ENCODE data around the gene AIRE.
"Not testable (repeated sequence)": the region's sequence is repeated elsewhere in the genome, so short reads cannot be mapped to it uniquely, and the experiment has no call there.

The AIRE gene

GRCh38 chr21:44285138-44285992, at the start of gene AIRE:
AIRE (plus strand) TSS chr21:44285876; CDS start chr21:44286007, 131 bp downstream.
- H3K36me3 Mint-ChIP-seq: no peaks in the 10 kb centered on the region
- H3K4me3 Mint-ChIP-seq: no peak within 1 kb of the TSS
- no peak for DNase-seq
- H3K9me3 Mint-ChIP-seq: no peaks in the 10 kb centered on the region
- no peak within 1 kb of the TSS for H3K27ac Mint-ChIP-seq
- CTCF ChIA-PET: no interaction called here
- no peaks in the 10 kb centered on the region for H3K4me1 Mint-ChIP-seq
- H3K27me3 Mint-ChIP-seq: peaks cover 71% of the 10 kb centered on the region

GRCh38 chr21:44240353-44240752, 45.3 kb upstream of the AIRE start:
- H3K4me1 Mint-ChIP-seq, H3K9me3 Mint-ChIP-seq, H3K36me3 Mint-ChIP-seq, H3K27me3 Mint-ChIP-seq, H3K27ac Mint-ChIP-seq, DNase-seq, CTCF ChIA-PET, H3K4me3 Mint-ChIP-seq: not testable (repeated sequence)

GRCh38 chr21:44240842-44241241, 44.8 kb upstream of the AIRE start, which contains the start of gene ICOSLG:
ICOSLG (minus strand) TSS chr21:44240943; CDS start chr21:44240817, 126 bp downstream.
- H3K4me3 Mint-ChIP-seq, H3K27me3 Mint-ChIP-seq, DNase-seq, H3K9me3 Mint-ChIP-seq, H3K36me3 Mint-ChIP-seq, H3K4me1 Mint-ChIP-seq, CTCF ChIA-PET, H3K27ac Mint-ChIP-seq: not testable (repeated sequence)

- H3K4me1 Mint-ChIP-seq, H3K4me3 Mint-ChIP-seq, H3K27me3 Mint-ChIP-seq, CTCF ChIA-PET, H3K36me3 Mint-ChIP-seq, DNase-seq, H3K9me3 Mint-ChIP-seq, H3K27ac Mint-ChIP-seq: not testable (repeated sequence)
These were observed 44.4 kb upstream of the AIRE start for GRCh38 chr21:44241281-44241680.

GRCh38 chr21:44243980-44244379, 41.7 kb upstream of the AIRE start:
- H3K36me3 Mint-ChIP-seq, H3K4me1 Mint-ChIP-seq, H3K27me3 Mint-ChIP-seq, H3K4me3 Mint-ChIP-seq, DNase-seq, CTCF ChIA-PET, H3K27ac Mint-ChIP-seq, H3K9me3 Mint-ChIP-seq: not testable (repeated sequence)

DNA sequence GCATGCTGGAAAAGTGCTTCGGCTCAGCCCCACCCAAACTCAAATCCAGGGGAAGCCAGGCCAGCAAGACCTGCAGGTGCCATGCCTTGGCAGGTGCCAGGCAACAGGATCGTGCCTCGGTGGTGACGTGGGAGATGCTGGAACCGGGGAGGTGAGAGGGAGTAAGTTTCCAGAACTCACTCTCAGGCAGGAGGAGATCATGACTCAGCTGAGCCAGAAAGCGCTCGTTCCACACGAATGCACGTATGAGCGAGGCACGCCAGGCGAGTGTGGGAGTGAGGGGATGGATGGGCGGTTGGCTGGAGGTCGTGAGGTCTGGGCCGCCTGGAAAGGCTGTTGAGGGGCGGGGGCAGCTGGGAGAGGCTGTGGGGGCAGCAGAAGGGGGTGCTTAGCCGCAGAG, 37.8 kb upstream of the AIRE start:
- H3K27ac Mint-ChIP-seq, DNase-seq, H3K36me3 Mint-ChIP-seq, H3K27me3 Mint-ChIP-seq, CTCF ChIA-PET, H3K4me1 Mint-ChIP-seq, H3K4me3 Mint-ChIP-seq, H3K9me3 Mint-ChIP-seq: not testable (repeated sequence)

DNA sequence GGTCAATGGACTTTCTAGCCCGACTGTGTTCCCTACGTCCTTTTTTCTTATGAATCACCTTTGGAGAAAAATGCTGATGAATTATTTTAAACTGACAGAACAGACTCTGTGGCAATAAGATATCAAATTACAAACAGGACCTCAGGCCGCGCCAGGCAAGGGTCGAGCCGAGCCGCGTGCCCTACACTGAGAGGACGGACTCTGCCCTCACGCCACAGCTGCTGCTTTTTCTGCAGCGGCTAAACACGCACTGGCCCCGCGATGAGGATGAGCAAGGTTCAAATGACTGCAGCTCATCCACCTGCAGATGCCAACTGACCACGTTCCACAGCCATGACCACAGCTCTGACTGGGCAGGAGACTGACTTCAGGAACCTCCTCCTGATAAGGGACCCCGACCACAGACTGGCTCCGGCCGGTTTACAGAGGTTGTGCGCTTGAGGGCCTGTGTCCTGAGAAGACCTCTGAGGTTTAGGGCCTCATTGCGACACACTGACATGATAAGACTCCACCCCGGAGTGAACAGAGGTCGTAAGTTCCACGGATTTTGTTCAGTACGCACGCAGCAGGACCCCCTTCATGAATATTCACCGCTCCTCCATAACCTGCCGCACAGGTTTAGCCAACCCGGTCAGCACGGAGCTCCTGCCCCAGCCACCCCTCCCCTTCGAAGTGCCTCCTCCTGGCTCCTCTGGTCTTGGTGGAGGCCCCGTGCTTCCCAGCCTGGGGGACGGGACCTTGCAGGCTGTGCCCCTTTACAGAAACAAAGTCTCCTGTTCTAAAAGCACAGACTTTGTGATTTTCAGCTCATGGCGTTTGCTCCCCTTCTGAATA, 36.3 kb upstream of the AIRE start:
- CTCF ChIA-PET, H3K9me3 Mint-ChIP-seq, H3K4me3 Mint-ChIP-seq, H3K27ac Mint-ChIP-seq, DNase-seq, H3K36me3 Mint-ChIP-seq, H3K4me1 Mint-ChIP-seq: not testable (repeated sequence)
- peaks cover 12% of the 10 kb centered on the region for H3K27me3 Mint-ChIP-seq

- no peaks in the 10 kb centered on the region for H3K9me3 Mint-ChIP-seq
- H3K36me3 Mint-ChIP-seq: no peaks in the 10 kb centered on the region
- no peak overlapping the region for H3K27ac Mint-ChIP-seq
- H3K4me3 Mint-ChIP-seq: no peak overlapping the region
- CTCF ChIA-PET: no interaction called here
- DNase-seq: peak; percentile 19
- H3K4me1 Mint-ChIP-seq: no peaks in the 10 kb centered on the region
- peaks cover 46% of the 10 kb centered on the region for H3K27me3 Mint-ChIP-seq
These were observed 31.6 kb upstream of the AIRE start for GRCh38 chr21:44253832-44254710.

- H3K4me3 Mint-ChIP-seq: no peak overlapping the region
- no peak overlapping the region for H3K27ac Mint-ChIP-seq
- CTCF ChIA-PET: no interaction called here
- H3K27me3 Mint-ChIP-seq: peaks cover 60% of the 10 kb centered on the region
- H3K9me3 Mint-ChIP-seq: no peaks in the 10 kb centered on the region
- no peaks in the 10 kb centered on the region for H3K4me1 Mint-ChIP-seq
- H3K36me3 Mint-ChIP-seq: no peaks in the 10 kb centered on the region
- peak; percentile 3 for DNase-seq
These were observed 30.1 kb upstream of the AIRE start for GRCh38 chr21:44255511-44255981.

DNA sequence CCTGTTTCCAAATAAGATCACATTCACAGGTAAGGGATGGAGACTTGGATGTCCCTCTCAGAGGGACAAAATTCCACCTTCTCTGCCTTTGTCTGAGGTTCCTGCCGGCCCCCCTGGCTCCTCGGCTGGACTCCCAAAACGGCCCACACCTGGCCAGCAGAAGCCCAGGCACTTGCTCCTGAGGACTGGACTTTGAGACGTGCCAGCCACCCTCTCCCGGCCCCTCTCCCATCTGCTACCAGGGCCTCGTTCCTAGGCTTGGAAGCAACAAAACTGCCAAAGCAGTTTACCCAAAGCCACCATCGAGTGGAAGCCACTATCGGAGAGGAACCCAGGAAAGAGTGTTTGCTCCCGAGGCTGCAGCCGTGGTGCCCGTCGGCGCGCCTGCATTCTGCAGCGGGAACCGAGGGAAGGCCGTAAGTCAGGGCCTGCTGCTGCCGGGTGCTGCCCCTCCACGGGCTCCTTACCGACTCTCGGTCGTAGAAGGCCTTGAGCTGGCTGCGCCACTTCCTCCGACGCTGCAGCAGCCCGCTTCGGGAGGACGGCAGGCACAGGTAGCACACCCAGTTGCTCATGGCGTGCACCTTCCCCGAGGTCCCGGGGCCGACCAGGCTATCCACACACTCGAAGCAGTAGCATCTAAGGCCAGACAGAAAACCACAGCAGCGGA, 27.5 kb upstream of the AIRE start:
- Mint-ChIP-seq H3K27me3 (peaks cover 60% of the 10 kb centered on the region), H3K36me3 (no peaks in the 10 kb centered on the region), H3K27ac (no peak overlapping the region), H3K4me3 (no peak overlapping the region), H3K9me3 (no peaks in the 10 kb centered on the region), H3K4me1 (no peaks in the 10 kb centered on the region)
- CTCF ChIA-PET: no interaction called here
- peak; percentile 8 for DNase-seq

DNA sequence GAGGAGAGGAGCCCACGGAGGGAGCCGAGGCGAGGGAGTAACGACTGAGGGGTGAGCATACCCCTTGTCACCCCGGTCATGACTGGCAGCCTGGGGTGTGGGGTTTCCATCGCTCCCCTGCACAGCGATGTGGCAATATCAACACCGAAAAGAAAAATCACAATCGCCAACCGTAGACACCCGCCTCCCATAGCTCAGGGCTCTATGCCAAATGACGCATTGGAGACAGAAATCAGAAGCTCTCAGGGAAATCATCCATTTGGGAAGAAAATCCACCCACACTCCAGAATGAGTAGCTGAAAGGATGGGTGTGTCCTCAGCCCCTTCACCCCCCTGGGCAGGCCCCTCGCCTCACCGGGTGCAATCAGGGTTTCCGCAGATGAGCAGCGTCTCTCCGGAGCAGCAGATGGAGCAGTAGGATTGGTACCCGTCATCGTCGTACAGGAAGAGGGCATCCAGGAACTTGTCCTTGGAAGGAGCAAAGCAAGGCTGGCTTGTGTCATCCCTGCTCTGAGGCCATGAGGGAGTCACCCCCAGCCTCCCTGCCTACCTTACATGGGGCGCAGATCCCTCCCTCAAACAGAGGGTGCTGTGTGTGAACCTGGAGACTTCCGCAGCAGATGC, 26.5 kb upstream of the AIRE start:
- CTCF ChIA-PET: interaction anchor here (0.8 kb wide), 1 partner anchor 39 kb away, joined by 3 read pairs; no protein-coding TSS in a partner anchor
- no peaks in the 10 kb centered on the region for H3K4me1 Mint-ChIP-seq
- H3K36me3 Mint-ChIP-seq: no peaks in the 10 kb centered on the region
- no peak overlapping the region for H3K27ac Mint-ChIP-seq
- no peaks in the 10 kb centered on the region for H3K9me3 Mint-ChIP-seq
- H3K27me3 Mint-ChIP-seq: peaks cover 55% of the 10 kb centered on the region
- DNase-seq: peak; percentile 7
- H3K4me3 Mint-ChIP-seq: no peak overlapping the region

DNA sequence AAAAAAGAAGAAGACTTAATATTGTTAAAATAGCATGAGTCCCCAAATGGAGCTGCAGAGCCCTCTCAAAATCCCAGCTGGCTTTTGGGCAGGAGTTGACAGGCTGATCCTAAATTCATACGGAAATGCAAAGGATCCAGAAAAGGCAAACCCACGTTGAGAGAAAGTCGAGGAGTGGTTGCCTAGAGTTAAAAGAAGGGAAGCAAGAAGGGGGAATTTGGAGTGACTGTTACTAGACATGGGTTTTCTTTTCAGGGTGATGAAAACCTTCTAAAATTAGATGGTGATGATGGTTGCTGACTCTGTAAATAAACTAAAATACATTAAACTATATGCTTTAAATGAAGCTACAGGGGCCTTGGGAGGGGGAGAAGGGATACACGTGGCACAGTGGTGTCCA, 25.6 kb upstream of the AIRE start:
- Mint-ChIP-seq H3K27ac (no peak overlapping the region), H3K4me1 (no peaks in the 10 kb centered on the region), H3K27me3 (peaks cover 46% of the 10 kb centered on the region), H3K9me3 (no peaks in the 10 kb centered on the region), H3K36me3 (no peaks in the 10 kb centered on the region), H3K4me3 (no peak overlapping the region)
- peak; percentile 13 for DNase-seq
- CTCF ChIA-PET: interaction anchor here (0.8 kb wide), 1 partner anchor 38 kb away, joined by 3 read pairs; no protein-coding TSS in a partner anchor

Data from activated naive CD4-positive, alpha-beta T cell treated with anti-CD3 and anti-CD28 coated beads, Interleukin-2, amount 10 ng/mL, durations not matched to agents 7 days and 5 days (primary cell).